GM19238 (cell line): ENCODE data around the gene SNAI3.

Experiments used
- DNase-seq: peaks from one replicate; pipeline ENCODE4 v3.0.0; 2011; ENCODE audit warnings: low spot score; ENCODE audit not compliant: insufficient read length

The SNAI3 gene

GRCh38 chr16:88651276-88651988 lies 34.9 kb downstream of the SNAI3 start:
- DNase-seq, result peak; percentile 99

- peak; percentile 99 for DNase-seq
These were observed 35.5 kb downstream of the SNAI3 start, which contains the start of gene CYBA for GRCh38 chr16:88650749-88651275. CYBA (minus strand) TSS chr16:88651053; CDS start chr16:88651013, 40 bp downstream.

- peak; percentile 75 for DNase-seq
These were observed 36.2 kb downstream of the SNAI3 start for GRCh38 chr16:88649924-88650748.

- no peak for DNase-seq
These were observed 36.9 kb downstream of the SNAI3 start for GRCh38 chr16:88649195-88649923.

- no peak for DNase-seq
These were observed 38.9 kb downstream of the SNAI3 start for GRCh38 chr16:88647178-88648070.

GRCh38 chr16:88646345-88647034 lies 39.8 kb downstream of the SNAI3 start:
- no peak for DNase-seq

- no peak for DNase-seq
These were observed 40.4 kb downstream of the SNAI3 start for GRCh38 chr16:88645941-88646340.

- no peak for DNase-seq
These were observed 40.9 kb downstream of the SNAI3 start for GRCh38 chr16:88645455-88645854.

- DNase-seq, result no peak
These were observed 42.7 kb downstream of the SNAI3 start for GRCh38 chr16:88643644-88643932.

- no peak for DNase-seq
These were observed 43.2 kb downstream of the SNAI3 start for GRCh38 chr16:88642881-88643643.

GRCh38 chr16:88640498-88641247 lies 45.6 kb downstream of the SNAI3 start:
- DNase-seq, result no peak

- no peak for DNase-seq
These were observed 46.2 kb downstream of the SNAI3 start for GRCh38 chr16:88640039-88640495.

- no peak for DNase-seq
These were observed 46.9 kb downstream of the SNAI3 start for GRCh38 chr16:88639231-88640038.

GRCh38 chr16:88638323-88639230 lies 47.7 kb downstream of the SNAI3 start, which contains the start of gene IL17C:
IL17C (plus strand) TSS chr16:88638572; CDS start chr16:88638642, 70 bp downstream.
- no peak for DNase-seq

- DNase-seq, result no peak
These were observed 49.6 kb downstream of the SNAI3 start for GRCh38 chr16:88636488-88637265.
